Measurements from ENCODE around the gene GNS. TPM values are rescaled to one million over a fixed set of nuclear protein-coding genes. Genes with fewer than 3 reads are reported as not detected.

The GNS gene
- total and polyA plus RNA-seq, 2 of the 13 experiments (the other 11 are each of a cell fraction or from before 2014, with no cell fraction given), result 49.8 to 51.0 TPM

- TF ChIP-seq, protein P1, sequence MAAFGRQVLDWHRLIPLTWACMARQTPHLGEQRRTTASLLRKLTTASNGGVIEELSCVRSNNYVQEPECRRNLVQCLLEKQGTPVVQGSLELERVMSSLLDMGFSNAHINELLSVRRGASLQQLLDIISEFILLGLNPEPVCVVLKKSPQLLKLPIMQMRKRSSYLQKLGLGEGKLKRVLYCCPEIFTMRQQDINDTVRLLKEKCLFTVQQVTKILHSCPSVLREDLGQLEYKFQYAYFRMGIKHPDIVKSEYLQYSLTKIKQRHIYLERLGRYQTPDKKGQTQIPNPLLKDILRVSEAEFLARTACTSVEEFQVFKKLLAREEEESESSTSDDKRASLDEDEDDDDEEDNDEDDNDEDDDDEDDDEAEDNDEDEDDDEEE (CRISPR knock-in tag; IDR thresholded peaks at IDR 0.05), result no peak
- TF ChIP-seq MZF1 (CRISPR knock-in tag; IDR thresholded peaks at IDR 0.05; ENCODE audit: borderline replicate concordance) (no peak), GPN1 (CRISPR knock-in tag; IDR thresholded peaks at IDR 0.05; ENCODE audit: borderline replicate concordance) (no peak), ZFY (CRISPR knock-in tag; IDR thresholded peaks at IDR 0.05) (no peak), SIN3B (IDR thresholded peaks at IDR 0.05; ENCODE audit: low read length) (no peak), ZNF737 (CRISPR knock-in tag; IDR thresholded peaks at IDR 0.05; ENCODE audit: borderline replicate concordance) (no peak), IRF1 (CRISPR knock-in tag; IDR thresholded peaks at IDR 0.05; ENCODE audit: low read depth) (no peak), CENPT (CRISPR knock-in tag; IDR thresholded peaks at IDR 0.05; ENCODE audit: low read depth) (no peak), IRX3 (CRISPR knock-in tag; IDR thresholded peaks at IDR 0.05; ENCODE audit: borderline replicate concordance, low read depth) (no peak), MIER3 (CRISPR knock-in tag; IDR thresholded peaks at IDR 0.05; ENCODE audit: borderline replicate concordance) (no peak), ZNF574 (CRISPR knock-in tag; IDR thresholded peaks at IDR 0.05) (no peak), ZNF839 (CRISPR knock-in tag; IDR thresholded peaks at IDR 0.05; ENCODE audit: borderline replicate concordance) (no peak)
- TF ChIP-seq, protein P2, sequence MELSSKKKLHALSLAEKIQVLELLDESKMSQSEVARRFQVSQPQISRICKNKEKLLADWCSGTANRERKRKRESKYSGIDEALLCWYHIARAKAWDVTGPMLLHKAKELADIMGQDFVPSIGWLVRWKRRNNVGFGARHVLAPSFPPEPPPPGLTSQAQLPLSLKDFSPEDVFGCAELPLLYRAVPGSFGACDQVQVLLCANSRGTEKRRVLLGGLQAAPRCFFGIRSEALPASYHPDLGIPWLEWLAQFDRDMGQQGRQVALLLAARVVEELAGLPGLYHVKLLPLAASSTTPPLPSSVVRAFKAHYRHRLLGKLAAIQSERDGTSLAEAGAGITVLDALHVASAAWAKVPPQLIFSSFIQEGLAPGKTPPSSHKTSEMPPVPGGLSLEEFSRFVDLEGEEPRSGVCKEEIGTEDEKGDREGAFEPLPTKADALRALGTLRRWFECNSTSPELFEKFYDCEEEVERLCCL (CRISPR knock-in tag; IDR thresholded peaks at IDR 0.05; ENCODE audit: borderline replicate concordance), result no peak
- TF ChIP-seq, protein P3, sequence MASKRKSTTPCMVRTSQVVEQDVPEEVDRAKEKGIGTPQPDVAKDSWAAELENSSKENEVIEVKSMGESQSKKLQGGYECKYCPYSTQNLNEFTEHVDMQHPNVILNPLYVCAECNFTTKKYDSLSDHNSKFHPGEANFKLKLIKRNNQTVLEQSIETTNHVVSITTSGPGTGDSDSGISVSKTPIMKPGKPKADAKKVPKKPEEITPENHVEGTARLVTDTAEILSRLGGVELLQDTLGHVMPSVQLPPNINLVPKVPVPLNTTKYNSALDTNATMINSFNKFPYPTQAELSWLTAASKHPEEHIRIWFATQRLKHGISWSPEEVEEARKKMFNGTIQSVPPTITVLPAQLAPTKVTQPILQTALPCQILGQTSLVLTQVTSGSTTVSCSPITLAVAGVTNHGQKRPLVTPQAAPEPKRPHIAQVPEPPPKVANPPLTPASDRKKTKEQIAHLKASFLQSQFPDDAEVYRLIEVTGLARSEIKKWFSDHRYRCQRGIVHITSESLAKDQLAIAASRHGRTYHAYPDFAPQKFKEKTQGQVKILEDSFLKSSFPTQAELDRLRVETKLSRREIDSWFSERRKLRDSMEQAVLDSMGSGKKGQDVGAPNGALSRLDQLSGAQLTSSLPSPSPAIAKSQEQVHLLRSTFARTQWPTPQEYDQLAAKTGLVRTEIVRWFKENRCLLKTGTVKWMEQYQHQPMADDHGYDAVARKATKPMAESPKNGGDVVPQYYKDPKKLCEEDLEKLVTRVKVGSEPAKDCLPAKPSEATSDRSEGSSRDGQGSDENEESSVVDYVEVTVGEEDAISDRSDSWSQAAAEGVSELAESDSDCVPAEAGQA (IDR thresholded peaks at IDR 0.05; ENCODE audit: low read depth), result no peak; the same call in 1 of the 2 replicates
- TF ChIP-seq, protein P3 (CRISPR knock-in tag; IDR thresholded peaks at IDR 0.05; ENCODE audit: borderline replicate concordance), result no peak; the same call in 1 of the 2 replicates
These were observed 86.2 kb downstream of the GNS start (continued) for GRCh38 chr12:64672925-64673409.

All from HepG2 (cell line).